GM23248 (cell line): ENCODE data around the gene HDAC4. TPM values are rescaled to one million over a fixed set of nuclear protein-coding genes. Genes with fewer than 3 reads are reported as not detected.

Experiments
- DNase-seq: peaks from one replicate; pipeline ENCODE4 v3.0.0-alpha.2; 2015
- H2AFZ ChIP-seq: fragments of 200-600 bp; sonication (generic); 2 replicates; pipeline ENCODE4 v1.6.1; 2016; ENCODE audit warnings: antibody characterized with exemption
- H3F3A ChIP-seq: fragments of 200-600 bp; sonication (generic); 2 replicates; pipeline ENCODE4 v1.6.1; 2016; ENCODE audit warnings: mild to moderate bottlenecking, antibody characterized with exemption, mixed run types; ENCODE audit not compliant: insufficient read depth
- H3K27ac ChIP-seq: fragments of 200-600 bp; sonication (generic); 2 replicates; pipeline ENCODE4 v1.5.1; 2016; ENCODE audit warnings: mild to moderate bottlenecking
- H3K27me3 ChIP-seq: fragments of 200-600 bp; sonication (generic); replicated peaks from 2 replicates; pipeline ENCODE4 v1.6.1; 2016; ENCODE audit warnings: mild to moderate bottlenecking; ENCODE audit not compliant: insufficient read depth
- H3K36me3 ChIP-seq: fragments of 200-600 bp; sonication (generic); 2 replicates; pipeline ENCODE4 v1.6.1; 2016; ENCODE audit warnings: low read depth, mild to moderate bottlenecking
- H3K4me1 ChIP-seq: fragments of 200-600 bp; sonication (generic); 2 replicates; pipeline ENCODE4 v1.6.1; 2016; ENCODE audit warnings: mild to moderate bottlenecking; ENCODE audit not compliant: insufficient read depth
- H3K4me2 ChIP-seq: fragments of 200-600 bp; sonication (generic); one replicate; pipeline ENCODE4 v1.6.1; 2016; ENCODE audit warnings: mild to moderate bottlenecking; ENCODE audit not compliant: unreplicated experiment
- H3K4me3 ChIP-seq: fragments of 200-600 bp; sonication (generic); 2 replicates; pipeline ENCODE4 v1.5.1; 2016; ENCODE audit warnings: mild to moderate bottlenecking
- H3K79me2 ChIP-seq: fragments of 200-600 bp; sonication (generic); 2 replicates; pipeline ENCODE4 v1.6.1; 2016; ENCODE audit warnings: mild to moderate bottlenecking; ENCODE audit not compliant: insufficient read depth
- H3K9ac ChIP-seq: fragments of 200-600 bp; sonication (generic); 2 replicates; pipeline ENCODE4 v1.6.1; 2016; ENCODE audit warnings: mild to moderate bottlenecking
- H3K9me2 ChIP-seq: fragments of 200-600 bp; sonication (generic); 2 replicates; pipeline ENCODE4 v1.6.1; 2016; ENCODE audit warnings: mixed run types, mild to moderate bottlenecking, moderate library complexity; ENCODE audit not compliant: insufficient read depth
- H3K9me3 ChIP-seq: fragments of 200-600 bp; sonication (generic); one replicate; pipeline ENCODE4 v1.6.1; 2017; ENCODE audit warnings: low read depth
- H4K20me1 ChIP-seq: fragments of 200-600 bp; sonication (generic); 2 replicates; pipeline ENCODE4 v1.6.0; 2016; ENCODE audit not compliant: insufficient read depth
- EZH2 ChIP-seq: fragments of 200-600 bp; sonication (generic); IDR thresholded peaks from 2 replicates; pipeline ENCODE4 v1.6.1; 2018; ENCODE audit warnings: antibody characterized with exemption, mild to moderate bottlenecking; ENCODE audit not compliant: insufficient read depth, poor library complexity, severe bottlenecking
- EZH2phosphoT487 ChIP-seq: fragments of 200-600 bp; sonication (generic); IDR thresholded peaks from 2 replicates; pipeline ENCODE4 v1.6.1; 2018; ENCODE audit warnings: antibody characterized with exemption, moderate library complexity, mild to moderate bottlenecking, low read depth; ENCODE audit not compliant: insufficient read depth
- WGBS, 2 experiments: methylation state at CpG; one replicate each; pipeline ENCODE4 v1.1.6; 2015 to 2017; ENCODE audit warnings: low lambda C conversion rate in 2 of 2, low coverage in 1 of 2; ENCODE audit errors: missing lambda C conversion rate in 2 of 2; 5-methylcytosine and 5-hydroxymethylcytosine counted together
- in situ Hi-C: fragments of 300-500 bp; cut with MboI; formaldehyde crosslinking; loops from 2 replicates; pipeline ENCODE4 v1.15.0; 2020
- polyA plus RNA-seq: library from polyadenylated mRNA; unstranded; fragments of >200 nt; fragmentation: Nextera tagmentation; extraction: Ambion mirVana; gene quantifications from 2 replicates; pipeline ENCODE4 v1.2.1, GENCODE V29; 2016
- total RNA-seq: library from RNA; depleted of rRNA; stranded (reverse); fragments of >200 nt; shearing (Covaris generic); gene quantifications from 2 replicates; pipeline ENCODE4 v1.2.3, GENCODE V29; 2014

Gene HDAC4
- total and polyA plus RNA-seq, 2 experiments from 2014 or later, result 2.1 to 6.3 TPM

- no peak overlapping the region for H2AFZ ChIP-seq
- H3K9me2 ChIP-seq, result no peaks in the 10 kb centered on the region
- H3K36me3 ChIP-seq, result no peaks in the 10 kb centered on the region
- no peaks in the 10 kb centered on the region for H3K9me3 ChIP-seq
- 86 to 88% methylated on average over 12 of the region's 12 CpGs for WGBS, 2 experiments
- no peak overlapping the region for H3K4me2 ChIP-seq
- no peaks in the 10 kb centered on the region for H3K79me2 ChIP-seq
- TF ChIP-seq EZH2phosphoT487, result no peak
- no peak for TF ChIP-seq EZH2
- no peaks in the 10 kb centered on the region for H4K20me1 ChIP-seq
- H3K9ac ChIP-seq, result no peak overlapping the region
- no peaks in the 10 kb centered on the region for H3F3A ChIP-seq
- no peaks in the 10 kb centered on the region for H3K27me3 ChIP-seq
- H3K4me1 ChIP-seq, result no peaks in the 10 kb centered on the region
- DNase-seq, result no peak
- H3K4me3 ChIP-seq, result no peak overlapping the region
- no peak overlapping the region for H3K27ac ChIP-seq
- in situ Hi-C loops, result no loop called here
Observed at GRCh38 chr2:239043326-239043725, 357.5 kb downstream of the HDAC4 start.

GRCh38 chr2:239042551-239043320 lies 358.1 kb downstream of the HDAC4 start:
- Histone ChIP-seq H3K27ac (no peak overlapping the region), H2AFZ (no peak overlapping the region), H3K9ac (no peak overlapping the region), H4K20me1 (no peaks in the 10 kb centered on the region), H3K9me2 (no peaks in the 10 kb centered on the region), H3K79me2 (no peaks in the 10 kb centered on the region), H3K4me2 (no peak overlapping the region), H3K27me3 (no peaks in the 10 kb centered on the region), H3F3A (no peaks in the 10 kb centered on the region), H3K4me1 (no peaks in the 10 kb centered on the region), H3K36me3 (no peaks in the 10 kb centered on the region), H3K4me3 (no peak overlapping the region), H3K9me3 (no peaks in the 10 kb centered on the region)
- no peak for DNase-seq
- TF ChIP-seq EZH2phosphoT487, result no peak
- no peak for TF ChIP-seq EZH2
- 80 to 81% methylated on average over 18 of the region's 18 CpGs for WGBS, 2 experiments
- in situ Hi-C loops, result no loop called here

- H3F3A ChIP-seq, result no peaks in the 10 kb centered on the region
- WGBS, 2 experiments, result 80 to 82% methylated on average over 10 of the region's 10 CpGs
- no peaks in the 10 kb centered on the region for H4K20me1 ChIP-seq
- no peak overlapping the region for H3K4me3 ChIP-seq
- no peaks in the 10 kb centered on the region for H3K4me1 ChIP-seq
- in situ Hi-C loops, result no loop called here
- H2AFZ ChIP-seq, result no peak overlapping the region
- TF ChIP-seq EZH2 (no peak), EZH2phosphoT487 (no peak)
- no peak for DNase-seq
- H3K36me3 ChIP-seq, result no peaks in the 10 kb centered on the region
- no peak overlapping the region for H3K9ac ChIP-seq
- H3K9me3 ChIP-seq, result no peaks in the 10 kb centered on the region
- no peaks in the 10 kb centered on the region for H3K79me2 ChIP-seq
- H3K9me2 ChIP-seq, result no peaks in the 10 kb centered on the region
- no peak overlapping the region for H3K4me2 ChIP-seq
- H3K27ac ChIP-seq, result no peak overlapping the region
- no peaks in the 10 kb centered on the region for H3K27me3 ChIP-seq
Observed at GRCh38 chr2:239042046-239042445, 358.8 kb downstream of the HDAC4 start.

GRCh38 chr2:239041062-239041461 lies 359.8 kb downstream of the HDAC4 start:
- H3K36me3 ChIP-seq, result no peaks in the 10 kb centered on the region
- no peaks in the 10 kb centered on the region for H3K4me1 ChIP-seq
- no peak overlapping the region for H3K4me2 ChIP-seq
- 79 to 82% methylated on average over 14 of the region's 14 CpGs for WGBS, 2 experiments
- no peaks in the 10 kb centered on the region for H3F3A ChIP-seq
- H3K9ac ChIP-seq, result no peak overlapping the region
- in situ Hi-C loops, result no loop called here
- no peak overlapping the region for H3K4me3 ChIP-seq
- no peak for DNase-seq
- no peak overlapping the region for H3K27ac ChIP-seq
- no peaks in the 10 kb centered on the region for H3K79me2 ChIP-seq
- no peaks in the 10 kb centered on the region for H3K27me3 ChIP-seq
- no peaks in the 10 kb centered on the region for H4K20me1 ChIP-seq
- H3K9me3 ChIP-seq, result no peaks in the 10 kb centered on the region
- H3K9me2 ChIP-seq, result no peaks in the 10 kb centered on the region
- TF ChIP-seq EZH2phosphoT487 (no peak), EZH2 (no peak)
- no peak overlapping the region for H2AFZ ChIP-seq
